Endothelial cell of umbilical vein (primary cell): Measurements from ENCODE around the gene FAM184B.

Experiments
- CTCF ChIP-seq, 2 donors: IDR thresholded peaks; 1 replicate in 1 of 2; 2 replicates in 1 of 2; pipeline ENCODE4 v1.5.1; 2011; ENCODE audit warnings: low read length in 2 of 2, mild to moderate bottlenecking in 2 of 2, moderate library complexity in 2 of 2, control low read depth in 1 of 2, inconsistent platforms in 1 of 2, low read depth in 1 of 2; ENCODE audit not compliant: insufficient read depth in 1 of 2; ENCODE audit errors: extremely low read depth in 1 of 2
- EZH2 ChIP-seq: IDR thresholded peaks from 2 replicates; pipeline ENCODE4 v1.6.1; 2012; ENCODE audit warnings: borderline replicate concordance, low read depth, mild to moderate bottlenecking, moderate library complexity, low read length, inconsistent platforms; ENCODE audit not compliant: severe bottlenecking
- FOS ChIP-seq: IDR thresholded peaks from 2 replicates; pipeline ENCODE4 v1.6.1; 2011; ENCODE audit warnings: mild to moderate bottlenecking, low read length, moderate library complexity, borderline replicate concordance; ENCODE audit not compliant: insufficient read depth
- MAX ChIP-seq: IDR thresholded peaks from 2 replicates; pipeline ENCODE4 v1.6.1; 2011; ENCODE audit not compliant: insufficient read depth, insufficient read length
- MYC ChIP-seq: IDR thresholded peaks from one replicate; pipeline ENCODE4 v1.6.1; 2011; ENCODE audit warnings: mild to moderate bottlenecking, low read depth, low read length
- POLR2A ChIP-seq: IDR thresholded peaks from 2 replicates; pipeline ENCODE4 v1.6.1; 2012; ENCODE audit warnings: low read depth, mild to moderate bottlenecking, control low read depth, low read length
- POLR2AphosphoS5 ChIP-seq: IDR thresholded peaks from 2 replicates; pipeline ENCODE4 v1.6.1; 2012; ENCODE audit warnings: low read depth, mild to moderate bottlenecking, control low read depth, low read length, moderate library complexity; ENCODE audit not compliant: insufficient read depth

- TF ChIP-seq CTCF (IDR thresholded peaks at IDR 0.05; ENCODE audit: extremely low read depth in 1 of 2, insufficient read depth in 1 of 2, low read depth in 1 of 2, low read length in 2 of 2) = no peak
- TF ChIP-seq FOS = no peak
- TF ChIP-seq MAX = no peak
- no peak for TF ChIP-seq EZH2
- no peak for TF ChIP-seq MYC
- no peak for TF ChIP-seq POLR2AphosphoS5
- TF ChIP-seq POLR2A = no peak
Observed at GRCh38 chr4:17797808-17798207, 16.4 kb upstream of the FAM184B start.
